Panc1 (cell line): Measurements from ENCODE around the gene IFI30.

ENCODE experiments used
- CTCF ChIP-seq: fragments of 450-650 bp; IDR thresholded peaks from 2 replicates; pipeline ENCODE4 v1.5.1; 2017; ENCODE audit warnings: mild to moderate bottlenecking
- POLR2AphosphoS5 ChIP-seq: IDR thresholded peaks from 2 replicates; pipeline ENCODE4 v1.6.1; 2012; ENCODE audit warnings: mild to moderate bottlenecking, low read depth, low read length, moderate library complexity
- REST ChIP-seq, 2 experiments: IDR thresholded peaks; 2 replicates each; pipeline ENCODE4 v1.6.1; 2011 to 2012; ENCODE audit warnings: low read depth in 2 of 2, control low read depth in 1 of 2, low read length in 1 of 2, mild to moderate bottlenecking in 1 of 2, moderate library complexity in 1 of 2; ENCODE audit not compliant: insufficient read depth in 1 of 2
- SIN3A ChIP-seq: IDR thresholded peaks from 2 replicates; pipeline ENCODE4 v1.6.1; 2012; ENCODE audit warnings: low read depth, mild to moderate bottlenecking, low read length, moderate library complexity, borderline replicate concordance; ENCODE audit not compliant: insufficient read depth
- TCF7L2 ChIP-seq: IDR thresholded peaks from 2 replicates; pipeline ENCODE4 v1.6.1; 2011; ENCODE audit warnings: mild to moderate bottlenecking, low read depth, low read length, inconsistent platforms

GRCh38 chr19:18161636-18162002, 12.0 kb upstream of the IFI30 start:
- TF ChIP-seq CTCF, result no peak; the same call in none of the 2 replicates
- no peak for TF ChIP-seq REST (IDR thresholded peaks at IDR 0.05; ENCODE audit: insufficient read depth in 1 of 2, low read depth in 2 of 2, low read length in 1 of 2)
- TF ChIP-seq POLR2AphosphoS5, result no peak
- no peak for TF ChIP-seq TCF7L2
- TF ChIP-seq SIN3A, result no peak
